HG03354 (cell line): Measurements from ENCODE around the gene HFE.
"Not testable (repeated sequence)": the region's sequence is repeated elsewhere in the genome, so short reads cannot be mapped to it uniquely, and the experiment has no call there.

Experiments used
- ATAC-seq: cut with Tn5 transposase; IDR thresholded peaks from one replicate; pipeline ENCODE4 v1.9.1; 2021; ENCODE audit warnings: mild to moderate bottlenecking; ENCODE audit not compliant: unreplicated experiment, poor library complexity, severe bottlenecking

The HFE gene

DNA sequence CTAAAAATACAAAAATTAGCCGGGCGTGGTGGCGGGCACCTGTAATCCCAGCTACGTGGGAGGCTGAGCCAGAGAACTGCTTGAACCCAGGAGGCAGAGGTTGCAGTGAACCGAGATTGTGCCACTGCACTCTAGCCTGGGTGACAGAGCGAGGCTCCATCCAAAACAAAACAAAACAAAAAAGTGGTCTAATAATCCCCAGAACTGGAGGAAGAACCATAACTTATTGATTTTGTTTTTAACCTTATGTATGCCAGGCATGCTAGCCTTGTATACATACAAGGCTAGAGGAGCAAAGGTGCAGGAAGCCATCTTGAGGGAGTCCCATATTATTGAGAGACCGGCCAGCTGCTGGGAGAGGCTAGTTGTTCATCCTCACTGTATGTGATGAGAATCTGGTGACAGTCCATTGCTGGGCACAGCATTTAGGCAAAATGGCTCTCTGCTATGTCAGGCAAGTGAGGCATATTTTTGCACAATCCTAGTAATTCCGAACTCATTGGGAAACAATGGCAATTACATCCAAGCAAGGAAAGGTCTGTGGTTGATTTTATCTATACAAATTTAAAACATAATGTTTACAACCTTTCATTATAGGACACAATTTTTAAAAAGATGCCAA lies 18.0 kb downstream of the HFE start:
- no peak for ATAC-seq

DNA sequence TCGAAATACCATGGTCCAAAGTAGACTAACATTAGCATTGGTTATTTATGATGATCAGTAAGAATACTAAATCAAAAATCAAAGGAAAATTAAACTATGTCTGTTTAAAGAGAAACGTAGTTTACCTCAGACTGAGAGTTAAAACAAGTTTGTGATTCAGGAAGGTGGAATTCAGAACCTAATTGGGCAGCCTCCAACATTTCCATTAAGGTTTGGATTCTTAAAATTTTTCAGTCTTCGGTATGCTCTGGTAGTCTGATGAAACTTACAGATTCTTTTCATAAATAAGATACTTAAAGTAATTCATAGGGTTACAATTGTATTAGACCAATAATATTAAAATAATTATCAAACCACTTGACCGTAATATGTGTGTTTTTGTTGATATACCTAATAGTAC lies 18.6 kb downstream of the HFE start:
- no peak for ATAC-seq

DNA sequence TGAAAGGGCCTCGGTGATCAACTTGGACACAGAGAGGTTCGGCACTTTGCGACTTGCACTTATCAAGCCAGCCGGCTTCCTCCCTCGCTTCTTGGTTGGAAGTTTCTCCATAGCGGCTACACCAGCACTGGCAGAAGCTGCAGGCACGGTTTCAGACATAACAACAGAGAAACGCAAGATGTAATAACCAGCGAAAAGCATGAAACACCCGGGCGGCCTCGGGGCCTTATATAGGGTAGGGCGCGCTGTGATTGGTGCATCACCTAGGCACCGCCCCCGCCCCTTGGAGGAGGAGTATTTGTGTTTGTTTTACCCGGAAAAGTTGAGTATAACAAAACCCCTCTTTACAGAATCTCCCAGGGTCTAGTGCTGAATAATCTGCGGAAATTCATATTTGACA lies 20.7 kb downstream of the HFE start:
- ATAC-seq = no peak

DNA sequence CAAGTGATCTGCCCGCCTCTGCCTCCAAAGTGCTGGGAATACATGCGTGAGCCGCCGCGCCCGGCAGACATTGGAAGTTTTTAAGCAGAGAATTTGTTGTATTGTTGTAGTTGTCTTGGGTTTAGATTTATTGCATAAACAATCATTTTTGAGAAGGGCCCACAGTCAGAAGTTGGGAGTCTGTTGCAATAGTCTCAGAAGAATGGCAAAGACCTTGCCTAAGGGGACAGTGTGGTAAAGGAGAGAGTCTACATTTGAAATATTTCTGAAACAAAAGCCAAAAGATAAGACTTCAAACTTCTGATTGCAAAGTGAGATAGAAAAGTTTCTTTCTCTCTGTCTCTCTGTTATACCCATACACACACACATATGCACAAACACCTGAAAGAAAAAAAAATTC lies 22.5 kb downstream of the HFE start:
- ATAC-seq = no peak

DNA sequence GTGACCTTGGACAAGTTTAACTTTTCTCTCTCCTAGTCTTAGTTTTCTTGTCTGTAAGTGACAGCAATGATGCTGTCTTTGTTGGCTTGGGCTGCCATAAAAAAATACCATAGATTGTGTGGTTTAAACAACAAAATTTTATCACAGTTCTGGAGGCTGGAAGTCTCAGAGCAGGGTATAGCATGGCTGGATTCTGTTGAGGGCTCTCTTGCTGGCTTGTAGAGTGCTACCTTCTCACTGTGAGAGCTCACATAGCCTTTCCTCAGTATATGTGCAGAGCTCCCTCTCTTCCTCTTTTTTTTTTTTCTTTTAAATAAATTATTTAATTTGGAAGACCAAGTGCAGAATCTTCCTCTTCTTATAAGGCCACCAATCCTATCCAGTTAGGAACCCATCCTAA lies 26.3 kb downstream of the HFE start:
- ATAC-seq = no peak

DNA sequence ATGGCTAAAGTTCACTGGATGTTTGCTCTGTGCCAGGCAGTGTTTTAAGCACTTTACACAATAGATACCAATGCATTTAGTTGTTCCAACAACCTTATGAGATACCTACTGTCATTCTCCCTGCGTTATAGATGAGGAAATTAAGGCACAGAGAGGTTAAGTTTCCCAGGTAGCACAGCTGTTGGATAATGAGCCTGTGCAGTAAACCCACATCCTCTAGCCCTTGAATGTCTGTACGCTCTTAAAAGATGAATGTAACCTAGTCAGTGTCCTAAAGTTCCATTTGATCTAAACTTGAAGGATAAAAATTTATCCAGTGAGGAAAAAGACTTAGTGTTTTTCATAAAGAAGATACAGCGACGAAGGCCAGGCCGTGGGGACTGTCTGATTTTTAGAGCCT lies 28.0 kb downstream of the HFE start:
- no peak for ATAC-seq

DNA sequence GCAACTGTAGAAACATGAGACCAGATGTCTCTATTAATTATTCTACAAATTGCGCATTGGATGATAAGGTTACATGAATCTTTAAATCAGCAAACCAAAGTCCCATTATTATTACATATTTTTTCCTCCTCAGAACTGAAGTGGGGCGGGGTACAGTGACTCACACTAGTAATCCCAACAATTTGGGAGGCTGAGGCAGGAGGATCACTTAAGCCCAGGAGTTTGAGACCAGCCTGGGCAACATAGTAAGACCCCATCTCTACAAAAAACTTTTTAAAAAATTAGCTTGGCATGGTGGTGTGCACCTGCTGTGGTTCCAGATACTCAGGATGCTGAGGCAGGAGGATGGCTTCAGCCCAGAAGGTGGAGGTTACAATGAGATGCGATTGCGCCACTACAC lies 29.0 kb downstream of the HFE start:
- ATAC-seq = no peak

DNA sequence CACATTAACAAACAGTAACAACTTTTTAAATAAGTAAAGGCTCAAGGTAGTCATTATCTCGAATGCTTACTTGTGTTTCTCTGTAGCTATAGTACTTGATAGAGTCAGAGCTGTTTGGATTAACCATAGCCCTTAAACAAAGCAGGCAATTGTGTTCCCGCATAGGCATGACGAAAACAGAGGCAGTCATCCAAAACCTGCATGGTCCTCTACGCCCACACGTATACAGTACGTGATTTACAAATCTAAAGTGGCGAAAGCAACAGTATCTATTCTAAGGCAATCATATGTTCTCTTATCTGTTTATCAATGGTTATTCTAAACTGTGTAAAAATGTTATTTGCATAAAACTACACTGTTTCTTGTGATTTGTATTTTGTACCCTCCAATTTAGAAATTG lies 31.8 kb downstream of the HFE start:
- ATAC-seq = no peak

DNA sequence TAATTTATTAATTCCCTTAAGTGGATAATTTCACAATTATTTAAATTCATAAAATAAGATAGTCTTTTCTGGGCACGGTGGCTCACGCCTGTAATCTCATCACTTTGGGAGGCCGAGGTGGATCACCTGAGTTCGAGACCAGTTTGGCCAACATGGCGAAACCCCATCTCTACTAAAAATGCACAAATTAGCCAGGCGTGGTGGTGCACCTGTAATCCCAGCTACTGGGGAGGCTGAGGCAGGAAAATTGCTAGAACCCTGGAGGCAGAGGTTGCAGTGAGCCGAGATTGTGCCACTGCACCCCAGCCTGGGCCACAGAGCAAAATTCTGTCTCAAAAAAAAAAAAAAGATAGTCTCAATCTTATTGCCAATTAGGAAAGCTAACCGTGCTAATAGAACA lies 32.9 kb downstream of the HFE start:
- not testable (repeated sequence) for ATAC-seq

DNA sequence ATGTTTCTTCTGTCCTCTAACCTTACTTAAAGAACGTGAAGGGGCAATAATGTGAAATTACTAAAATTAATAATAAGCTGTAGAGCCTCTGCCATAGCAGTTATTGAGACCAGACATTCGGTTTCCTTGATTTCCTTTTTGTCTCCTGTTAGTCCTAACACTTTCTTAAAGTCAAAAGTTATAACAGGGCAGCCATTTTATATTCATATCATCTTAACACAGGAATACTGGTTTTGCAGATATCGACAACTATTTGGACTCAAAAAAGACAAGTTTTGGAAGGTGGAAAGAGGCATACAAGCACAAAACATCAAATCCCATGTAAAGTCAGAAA lies 33.5 kb downstream of the HFE start:
- no peak for ATAC-seq

DNA sequence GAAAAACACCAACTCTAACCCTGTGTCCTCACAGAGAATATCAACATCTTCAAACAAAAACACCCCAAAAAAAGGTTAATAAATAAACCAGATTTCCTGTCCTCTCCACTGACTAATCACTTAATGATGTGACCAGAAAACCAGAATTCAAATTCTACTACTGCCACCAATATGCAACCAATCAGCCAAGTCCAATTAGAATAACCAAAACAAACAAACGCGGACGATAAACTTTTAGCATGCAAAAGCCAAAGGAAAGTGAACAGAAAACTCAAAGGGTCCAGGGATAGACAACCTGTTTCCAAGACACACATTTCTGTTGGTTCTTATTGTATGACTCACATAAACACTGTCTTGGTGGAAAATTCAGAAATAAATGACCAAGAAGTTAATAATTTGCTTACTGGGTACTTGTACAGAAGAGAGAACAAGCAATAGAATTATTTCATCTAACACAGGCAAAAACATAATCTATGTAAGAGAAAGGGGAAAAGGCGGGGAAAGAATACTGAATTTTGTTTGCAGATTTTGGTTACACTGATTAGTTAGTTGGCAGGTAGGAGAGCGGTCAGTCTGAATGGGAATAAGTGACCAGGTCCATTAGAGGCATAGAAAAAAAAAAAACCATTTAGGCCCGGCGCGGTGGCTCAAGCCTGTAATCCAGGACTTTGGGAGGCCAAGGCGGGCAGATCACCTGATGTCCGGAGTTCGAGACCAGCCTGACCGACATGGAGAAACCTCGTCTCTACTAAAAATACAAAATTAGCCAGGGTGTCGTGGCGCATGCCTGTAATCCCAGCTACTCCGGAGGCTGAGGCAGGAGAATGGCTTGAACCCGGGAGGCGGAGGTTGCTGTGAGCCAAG lies 34.1 kb downstream of the HFE start:
- no peak for ATAC-seq

DNA sequence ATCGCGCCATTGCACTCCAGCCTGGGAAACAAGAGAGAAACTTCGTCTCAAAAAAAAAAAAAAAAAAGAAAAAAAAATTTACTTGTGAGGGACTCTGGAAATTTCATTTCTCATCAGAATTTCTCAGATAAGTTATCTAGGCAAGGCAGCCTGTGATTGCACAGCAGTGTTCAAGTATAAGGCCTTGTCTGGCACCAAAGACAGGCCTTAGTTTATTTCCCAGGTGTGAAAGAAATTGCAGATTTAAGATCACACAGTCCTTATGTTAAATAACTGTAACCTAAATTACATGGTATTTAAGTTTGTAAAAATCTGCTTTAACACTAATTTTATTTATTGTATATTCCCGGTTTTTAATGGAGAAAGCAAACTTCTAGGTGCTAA lies 34.8 kb downstream of the HFE start:
- no peak for ATAC-seq

DNA sequence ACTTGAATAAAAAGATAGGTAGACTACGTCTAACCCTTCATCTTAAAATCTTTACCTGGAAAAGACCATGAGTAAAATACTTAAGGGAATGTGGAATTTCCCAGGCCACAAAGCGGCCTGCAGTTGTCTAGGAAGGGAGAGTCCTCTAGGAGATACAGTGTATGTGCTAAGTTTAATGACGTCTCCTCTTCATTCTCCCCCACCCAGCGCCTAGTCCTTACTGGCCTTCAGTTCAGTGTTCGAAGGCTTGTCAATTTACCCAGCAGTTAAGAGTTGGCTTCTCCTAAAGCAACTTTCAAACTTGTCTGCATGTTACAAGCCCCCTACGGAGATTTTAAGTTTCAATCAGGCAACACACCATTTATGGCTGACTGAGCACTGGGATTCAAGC lies 35.2 kb downstream of the HFE start:
- no peak for ATAC-seq

DNA sequence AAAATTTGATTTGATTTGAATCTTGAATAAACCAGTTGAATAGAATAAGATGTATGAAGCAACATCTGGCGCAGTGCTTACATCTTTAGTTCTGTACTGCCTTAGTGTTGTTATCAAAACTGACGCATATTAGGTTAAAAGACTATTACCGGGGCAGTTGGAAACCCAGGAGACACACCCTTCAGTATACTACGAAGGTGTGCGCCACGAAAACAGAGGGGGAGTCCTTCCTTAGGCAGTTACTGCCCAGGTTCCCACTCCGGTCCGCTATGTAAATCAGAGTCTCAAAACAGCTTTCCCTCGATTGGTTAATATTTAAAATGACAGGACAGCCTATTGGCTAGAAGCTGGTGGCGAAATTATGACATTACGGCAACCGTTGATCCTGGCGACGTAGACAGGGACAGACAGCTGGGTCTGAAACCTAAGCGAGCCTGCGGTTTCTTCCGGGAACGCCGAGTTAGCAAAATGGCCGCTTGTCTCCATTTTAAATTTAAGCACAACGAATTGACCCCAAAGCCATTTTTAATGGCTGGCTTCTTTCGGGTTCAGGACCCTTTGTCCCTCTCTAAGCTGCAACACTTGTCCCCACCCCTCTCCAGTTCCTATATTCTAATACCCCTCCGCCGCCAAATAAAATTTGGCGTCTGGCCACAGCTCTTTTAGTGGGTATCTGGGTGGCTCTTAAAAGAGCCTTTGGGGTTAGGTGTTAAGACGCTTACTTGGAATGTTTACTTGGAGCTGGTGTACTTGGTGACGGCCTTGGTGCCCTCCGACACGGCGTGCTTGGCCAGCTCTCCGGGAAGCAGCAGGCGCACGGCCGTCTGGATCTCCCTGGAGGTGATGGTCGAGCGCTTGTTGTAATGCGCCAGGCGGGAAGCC lies 35.8 kb downstream of the HFE start:
- peak; percentile 48 for ATAC-seq

DNA sequence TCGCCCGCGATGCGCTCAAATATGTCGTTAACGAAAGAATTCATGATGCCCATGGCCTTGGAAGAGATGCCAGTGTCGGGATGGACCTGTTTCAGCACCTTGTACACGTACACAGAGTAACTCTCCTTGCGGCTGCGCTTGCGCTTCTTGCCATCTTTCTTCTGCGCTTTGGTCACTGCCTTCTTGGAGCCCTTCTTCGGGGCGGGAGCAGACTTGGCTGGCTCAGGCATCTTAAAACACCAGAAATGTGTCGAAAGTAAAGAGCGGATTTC lies 36.4 kb downstream of the HFE start:
- no peak for ATAC-seq

DNA sequence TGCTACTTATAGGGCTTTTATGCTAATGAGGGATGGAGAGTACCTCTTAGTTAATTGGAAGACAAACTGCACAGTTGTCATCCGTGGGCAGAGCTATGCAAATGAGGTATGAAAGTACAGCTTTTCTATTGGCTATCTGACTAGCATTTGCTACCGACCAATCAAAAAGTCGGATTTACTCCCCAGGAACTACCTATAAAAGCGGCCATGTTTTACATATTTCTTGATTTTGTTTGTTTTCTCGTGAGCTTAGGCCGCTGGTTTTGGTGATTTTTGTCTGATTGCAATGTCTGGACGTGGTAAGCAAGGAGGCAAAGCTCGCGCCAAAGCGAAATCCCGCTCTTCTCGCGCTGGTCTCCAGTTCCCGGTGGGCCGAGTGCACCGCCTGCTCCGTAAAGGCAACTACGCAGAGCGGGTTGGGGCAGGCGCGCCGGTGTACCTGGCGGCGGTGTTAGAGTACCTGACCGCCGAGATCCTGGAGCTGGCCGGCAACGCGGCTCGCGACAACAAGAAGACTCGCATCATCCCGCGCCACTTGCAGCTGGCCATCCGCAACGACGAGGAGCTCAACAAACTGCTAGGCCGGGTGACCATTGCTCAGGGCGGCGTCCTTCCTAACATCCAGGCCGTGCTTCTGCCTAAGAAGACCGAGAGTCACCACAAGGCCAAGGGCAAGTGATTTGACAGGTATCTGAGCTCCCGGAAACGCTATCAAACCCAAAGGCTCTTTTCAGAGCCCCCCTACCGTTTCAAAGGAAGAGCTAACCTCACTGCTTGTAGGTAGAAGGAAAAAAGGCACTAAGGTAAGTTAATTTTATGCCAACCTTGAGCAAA lies 36.9 kb downstream of the HFE start:
- peak; percentile 71 for ATAC-seq

DNA sequence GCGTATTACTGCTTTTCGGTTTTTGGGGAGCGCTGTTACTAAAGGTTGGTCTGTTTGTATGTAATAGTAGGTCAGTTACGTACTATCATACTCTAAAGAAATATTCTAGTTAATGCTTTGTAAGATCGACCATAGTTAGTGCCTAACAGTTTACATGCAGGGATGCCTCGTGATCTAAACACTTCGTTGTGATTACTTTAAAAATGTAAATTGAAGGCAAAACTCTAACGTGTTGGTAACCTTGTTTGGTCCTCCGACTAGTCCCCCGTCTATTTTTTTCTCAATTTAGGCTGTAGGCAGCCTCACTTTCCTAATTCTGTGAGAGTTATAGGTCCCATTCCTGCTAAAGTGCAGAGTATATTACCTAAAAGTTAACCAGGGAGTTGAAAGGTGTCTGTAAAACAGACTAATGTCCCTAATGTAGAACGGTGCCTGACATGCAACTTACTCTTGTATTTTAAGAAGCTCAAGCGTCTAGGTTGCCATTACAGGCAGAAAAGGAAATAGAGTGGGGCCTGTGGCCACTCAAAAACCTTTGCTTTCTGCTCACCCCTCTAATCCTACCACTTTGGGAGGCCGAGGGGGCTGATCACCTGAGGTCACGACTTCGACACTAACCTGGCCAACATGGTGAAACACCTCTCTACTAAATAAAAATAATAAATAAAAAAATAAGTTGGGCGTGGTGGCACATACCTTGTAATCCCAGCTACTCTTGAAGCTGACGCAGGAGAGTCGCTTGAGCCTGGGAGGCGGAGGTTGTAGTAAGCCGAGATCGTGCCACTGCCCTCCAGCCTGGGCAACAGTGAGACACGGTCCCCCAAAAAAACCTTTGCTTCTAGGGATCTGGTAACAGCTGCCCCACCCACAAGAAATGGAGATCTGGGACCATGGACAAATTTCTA lies 37.8 kb downstream of the HFE start:
- ATAC-seq = no peak

DNA sequence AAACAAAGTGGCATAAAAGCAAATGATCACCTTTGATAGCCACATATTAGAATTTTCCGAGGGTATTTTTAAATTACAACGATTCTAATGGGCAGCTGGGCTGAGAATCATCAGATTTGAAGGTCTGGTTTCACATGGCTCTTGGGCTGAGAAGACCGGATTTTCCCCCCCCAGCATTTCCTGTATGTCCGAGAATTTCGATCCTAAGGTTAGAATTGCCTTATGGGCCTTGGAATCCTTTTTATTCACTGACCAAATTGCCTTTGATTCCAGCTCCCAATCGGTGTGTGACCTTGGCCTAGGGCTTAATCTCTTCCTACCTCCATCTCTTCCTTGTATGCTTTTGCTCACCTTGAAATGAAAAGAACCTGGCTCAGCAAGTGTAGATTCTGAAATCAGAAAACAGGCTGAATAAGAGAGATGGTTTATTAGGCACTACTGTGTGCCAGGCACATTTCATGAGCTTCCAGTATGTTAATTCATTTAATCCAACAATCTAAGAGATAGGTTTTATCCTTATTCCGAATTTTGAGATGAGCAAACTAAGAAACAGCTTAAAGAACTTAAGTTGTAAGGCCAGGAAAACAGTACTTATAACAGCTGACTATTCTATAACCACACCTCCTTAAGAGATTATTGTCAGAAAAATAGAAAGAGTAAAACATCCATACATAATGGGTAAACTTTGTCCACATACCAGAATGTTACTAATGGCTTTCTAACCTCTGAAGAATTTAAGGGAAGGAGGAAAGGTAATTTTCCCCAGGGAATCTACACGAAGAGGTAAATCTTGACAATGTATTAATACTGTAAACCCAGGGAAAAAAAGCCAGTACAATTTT lies 39.4 kb downstream of the HFE start:
- ATAC-seq = no peak
